Glomerular visceral epithelial cell (primary cell): ENCODE measurements around the gene SLC22A15.
"Not testable (repeated sequence)": the region's sequence is repeated elsewhere in the genome, so short reads cannot be mapped to it uniquely, and the experiment has no call there.

Experiments
- DNase-seq: peaks from one replicate; pipeline ENCODE4 v3.0.0-alpha.2; 2016; ENCODE audit errors: extremely low spot score

The SLC22A15 gene

DNA sequence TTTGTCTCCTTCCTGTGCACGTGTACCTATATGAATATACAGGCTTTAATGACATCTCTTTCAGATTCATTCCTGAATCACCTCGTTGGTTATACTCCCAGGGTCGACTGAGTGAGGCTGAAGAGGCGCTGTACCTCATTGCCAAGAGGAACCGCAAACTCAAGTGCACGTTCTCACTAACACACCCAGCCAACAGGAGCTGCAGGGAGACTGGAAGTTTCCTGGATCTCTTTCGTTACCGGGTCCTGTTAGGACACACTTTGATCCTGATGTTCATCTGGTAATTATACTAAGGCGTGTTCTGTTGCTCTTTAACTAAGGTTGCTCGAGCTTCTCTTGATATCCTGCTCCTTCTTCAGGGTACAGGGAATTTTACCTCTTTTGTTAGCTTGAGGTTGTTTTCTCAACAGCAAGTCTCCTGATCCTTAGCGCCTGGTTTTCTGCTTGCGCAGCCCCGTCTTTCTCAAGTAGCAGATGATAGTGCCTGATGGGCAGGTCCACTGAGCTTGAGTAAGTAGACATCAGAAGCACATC is 55.1 kb downstream of the SLC22A15 start:
- no peak for DNase-seq

- DNase-seq = no peak
These were observed 57.0 kb downstream of the SLC22A15 start for GRCh38 chr1:116033322-116033721.

DNA sequence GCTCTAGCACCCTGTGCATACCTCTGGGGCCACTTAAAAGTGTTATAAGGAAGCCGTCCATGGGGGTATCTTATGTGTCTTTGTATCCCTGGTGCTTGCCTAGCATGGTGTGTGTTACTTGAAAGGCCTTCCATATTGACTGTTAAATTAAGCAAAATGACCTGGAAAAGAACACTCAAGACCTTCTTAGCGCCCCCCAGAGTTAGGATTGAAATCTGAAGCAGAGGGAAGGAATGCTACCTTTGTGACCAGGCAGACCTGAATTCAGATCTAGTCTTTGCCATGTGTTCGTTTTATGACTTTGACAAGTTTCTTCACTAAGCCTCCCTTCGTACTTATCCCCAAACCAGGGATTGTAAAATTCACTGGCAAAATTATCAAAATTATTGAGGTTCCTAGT is 59.9 kb downstream of the SLC22A15 start:
- no peak for DNase-seq

DNA sequence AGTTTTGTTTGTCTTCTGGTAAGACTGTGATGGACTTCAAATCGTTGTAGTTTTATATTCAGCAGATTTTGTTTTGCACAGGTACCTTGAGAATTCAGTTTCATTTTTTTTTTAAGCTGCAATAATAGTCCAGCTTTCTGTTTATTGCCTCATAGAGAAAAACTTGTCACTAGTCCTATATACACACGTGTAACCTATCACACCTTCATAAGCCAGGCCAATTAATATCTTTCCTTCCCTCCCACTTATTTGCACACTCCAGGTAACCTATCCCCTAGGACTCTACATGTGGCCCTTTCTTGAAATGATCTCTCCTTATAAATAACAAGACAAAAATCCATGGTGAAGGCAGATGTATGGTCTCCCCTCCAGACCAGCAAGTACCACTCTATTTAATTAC is 62.4 kb downstream of the SLC22A15 start:
- no peak for DNase-seq

DNA sequence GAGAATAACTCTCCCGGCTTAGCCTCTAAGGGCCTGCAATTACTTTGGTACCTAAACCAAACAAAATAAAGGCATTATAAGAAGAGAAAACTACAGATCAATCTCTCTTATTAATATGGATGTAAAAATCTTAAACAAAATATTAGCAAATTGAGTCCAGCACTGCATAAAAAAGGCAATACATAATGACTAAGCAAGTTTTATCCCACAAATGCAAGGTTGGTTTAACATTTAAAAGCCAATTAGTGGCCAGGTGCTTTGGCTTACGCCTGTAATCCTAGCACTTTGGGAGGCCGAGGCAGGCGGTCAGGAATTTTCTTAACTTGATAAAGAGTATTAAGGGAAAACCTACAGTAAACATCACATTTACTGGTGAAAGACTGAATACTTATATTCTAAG is 67.8 kb downstream of the SLC22A15 start:
- no peak for DNase-seq

- DNase-seq = not testable (repeated sequence)
These were observed 70.6 kb downstream of the SLC22A15 start for GRCh38 chr1:116046933-116047332.

DNA sequence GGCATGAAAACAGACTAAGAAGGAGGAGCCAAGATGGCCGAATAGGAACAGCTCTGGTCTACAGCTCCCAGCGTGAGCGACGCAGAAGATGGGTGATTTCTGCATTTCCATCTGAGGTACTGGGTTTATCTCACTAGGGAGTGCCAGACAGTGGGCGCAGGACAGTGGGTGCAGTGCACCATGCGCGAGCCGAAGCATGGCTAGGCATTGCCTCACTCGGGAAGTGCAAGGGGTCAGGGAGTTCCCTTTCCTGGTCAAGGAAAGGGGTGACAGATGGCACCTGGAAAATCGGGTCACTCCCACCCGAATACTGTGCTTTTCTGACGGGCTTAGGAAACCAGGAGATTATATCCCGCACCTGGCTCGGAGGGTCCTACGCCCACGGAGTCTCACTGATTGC is 75.6 kb downstream of the SLC22A15 start:
- not testable (repeated sequence) for DNase-seq

- no peak for DNase-seq
These were observed 85.9 kb downstream of the SLC22A15 start for GRCh38 chr1:116062201-116062600.

- DNase-seq = peak; percentile 10
These were observed 88.3 kb downstream of the SLC22A15 start for GRCh38 chr1:116064616-116065015.

DNA sequence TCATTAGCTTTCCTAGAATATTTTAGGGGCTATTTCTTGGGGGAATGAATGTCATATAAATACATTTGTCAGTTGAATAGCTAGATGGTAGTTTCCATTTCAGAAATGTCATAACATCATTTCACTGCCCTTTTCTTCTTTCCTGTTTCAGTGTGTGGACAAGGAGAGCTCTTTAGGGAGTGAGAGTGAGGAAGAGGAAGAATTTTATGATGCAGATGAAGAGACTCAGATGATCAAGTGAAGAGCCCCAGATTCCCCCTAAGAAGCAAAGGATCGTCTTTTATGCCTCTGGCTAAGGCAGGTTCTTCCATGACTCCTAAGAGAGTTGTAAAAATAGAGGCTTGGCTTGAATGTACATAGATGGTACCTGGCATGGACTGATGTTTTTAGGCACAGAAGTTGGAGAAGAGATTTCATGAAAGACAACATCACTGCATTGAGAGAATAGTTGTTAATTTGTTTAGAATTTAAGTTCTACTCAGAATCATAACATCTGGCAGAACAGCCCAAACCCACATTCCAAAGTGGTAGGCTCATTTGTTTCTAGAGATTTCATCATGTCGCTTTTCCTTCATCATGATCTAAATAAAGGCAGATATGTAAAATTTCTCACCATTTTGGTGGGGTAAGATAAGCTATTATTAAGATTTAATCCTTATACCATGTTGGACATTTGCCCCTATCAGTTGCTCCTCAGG is 90.7 kb downstream of the SLC22A15 start:
- no peak for DNase-seq

DNA sequence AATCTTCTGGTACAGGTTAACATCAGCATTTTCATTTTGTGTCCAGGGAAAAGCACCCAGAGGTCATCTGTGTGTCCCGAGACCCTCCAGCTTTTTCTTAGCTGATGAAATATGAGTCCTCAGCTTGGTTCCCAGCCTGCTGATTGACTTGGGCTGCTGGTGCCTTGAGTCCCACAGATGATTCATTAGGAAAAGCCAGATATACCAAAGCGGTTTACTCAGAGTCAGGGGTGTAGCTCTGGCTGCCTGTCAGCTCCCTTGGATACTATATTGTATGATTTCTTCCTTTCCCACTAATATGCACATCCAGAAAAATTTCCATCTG is 91.2 kb downstream of the SLC22A15 start:
- DNase-seq = peak; percentile 4

- no peak for DNase-seq
These were observed 99.3 kb downstream of the SLC22A15 start for GRCh38 chr1:116075575-116075974.

DNA sequence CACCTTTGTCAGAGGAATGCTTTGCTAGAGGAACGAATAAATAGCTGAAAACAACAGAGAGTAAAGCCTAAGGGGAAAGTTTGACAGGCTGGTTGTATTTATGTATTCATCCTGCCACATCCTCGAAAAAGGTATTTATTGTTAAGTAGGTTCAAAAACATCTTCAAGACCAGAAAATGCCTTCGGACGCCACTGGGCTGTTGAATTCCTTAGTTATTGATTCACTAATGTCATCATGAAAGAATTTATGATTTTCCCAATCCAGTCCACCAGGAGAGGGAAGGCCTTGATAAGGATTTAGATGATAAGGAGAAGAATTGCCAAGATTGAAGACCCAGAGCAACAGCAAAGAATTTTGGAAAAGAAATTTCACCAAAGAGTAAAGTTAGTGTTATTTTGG is 99.7 kb downstream of the SLC22A15 start:
- peak; percentile 45 for DNase-seq

- DNase-seq = peak; percentile 3
These were observed 100.5 kb downstream of the SLC22A15 start for GRCh38 chr1:116076831-116077230.

- DNase-seq = no peak
These were observed 102.4 kb downstream of the SLC22A15 start for GRCh38 chr1:116078699-116079223.

DNA sequence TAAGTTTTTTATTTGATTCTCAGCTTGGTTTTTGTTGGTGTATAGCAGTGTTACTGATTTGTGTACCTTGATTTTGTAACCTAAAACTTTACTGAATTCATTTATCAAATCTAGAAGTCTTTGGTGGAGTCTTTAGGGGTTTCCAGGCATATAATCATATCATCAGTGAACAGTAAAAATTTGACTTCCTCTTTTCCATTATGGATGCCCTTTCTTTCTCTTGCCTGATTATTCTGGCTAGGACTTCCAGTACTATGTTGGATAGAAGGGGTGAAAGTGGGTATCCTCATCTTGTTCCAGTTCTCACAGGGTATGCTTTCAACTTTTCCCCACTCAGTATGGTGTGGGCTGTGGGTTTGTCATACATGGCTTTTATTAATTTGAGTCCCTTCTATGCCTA is 111.3 kb downstream of the SLC22A15 start:
- DNase-seq = no peak

DNA sequence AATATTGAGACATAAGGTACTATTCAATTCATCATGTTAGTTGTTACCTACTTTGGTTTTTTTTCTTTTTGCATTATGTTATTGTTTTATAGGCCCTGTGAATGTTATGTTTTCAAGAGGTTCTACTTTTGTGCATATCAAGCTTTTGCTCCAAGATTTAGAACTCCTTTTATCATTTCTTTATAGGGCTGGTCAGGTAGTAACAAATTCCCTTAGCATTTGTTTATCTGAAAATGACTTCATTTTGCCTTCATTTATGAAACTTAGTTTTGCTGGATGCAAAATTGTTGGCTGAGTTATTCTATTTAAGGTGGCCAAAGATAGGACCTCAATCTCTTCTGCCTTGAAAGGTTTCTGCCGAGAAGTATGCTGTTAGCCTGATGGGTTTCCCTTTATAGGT is 113.6 kb downstream of the SLC22A15 start:
- DNase-seq = no peak

DNA sequence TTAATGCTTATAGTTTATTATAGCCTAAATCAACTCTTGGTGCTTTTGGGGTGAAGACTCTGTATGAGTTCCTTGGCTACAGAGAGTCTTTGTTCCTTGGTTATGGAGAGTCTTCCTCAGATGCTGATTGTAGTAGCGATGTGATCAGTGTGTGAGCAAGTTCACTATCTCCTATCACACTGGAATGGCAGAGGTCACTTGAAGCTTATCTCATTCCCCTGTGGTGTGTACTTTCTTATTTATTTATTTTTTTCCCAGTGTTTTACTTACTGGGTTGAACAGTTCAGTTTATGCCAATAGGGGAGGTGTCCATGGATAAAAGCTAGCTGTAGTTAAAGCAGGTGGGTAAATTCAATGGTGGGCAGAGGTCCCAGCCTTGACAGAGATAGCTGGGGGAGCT is 114.8 kb downstream of the SLC22A15 start:
- DNase-seq = no peak

DNA sequence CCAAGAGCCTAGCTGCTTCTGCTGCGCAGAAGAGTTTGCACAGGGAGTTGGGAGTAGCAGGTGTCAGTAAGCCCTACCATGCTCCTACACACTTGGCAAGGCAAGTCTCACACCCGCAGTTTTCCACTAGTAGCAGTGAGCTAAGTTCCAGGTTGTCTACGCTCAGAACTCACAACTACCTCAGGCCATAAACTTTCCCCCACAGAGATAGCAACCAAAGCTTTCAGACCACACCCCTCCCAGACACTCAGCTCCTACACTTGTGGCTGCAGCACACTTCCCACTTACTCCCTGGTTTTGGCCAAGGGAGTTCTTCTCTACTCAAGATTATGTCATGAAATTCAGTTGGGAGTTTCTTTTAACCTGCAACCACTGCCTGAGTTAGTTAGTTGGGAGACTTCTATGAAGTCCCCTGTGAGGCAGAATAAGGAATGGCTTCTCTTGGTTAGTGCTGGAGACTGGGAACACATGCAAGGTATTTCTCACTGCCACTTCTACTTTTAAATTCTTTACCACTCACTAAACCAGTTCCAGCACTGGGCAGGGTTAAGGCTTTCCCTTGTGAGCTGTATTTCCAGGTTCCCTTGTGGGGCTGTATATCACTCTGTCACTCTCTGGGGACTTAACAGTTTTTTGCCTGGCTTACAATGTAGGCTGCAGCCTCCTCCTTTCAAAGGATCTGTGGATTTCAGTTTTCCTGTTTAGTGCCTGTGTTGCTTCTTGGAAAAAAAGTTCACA is 116.6 kb downstream of the SLC22A15 start:
- no peak for DNase-seq

DNA sequence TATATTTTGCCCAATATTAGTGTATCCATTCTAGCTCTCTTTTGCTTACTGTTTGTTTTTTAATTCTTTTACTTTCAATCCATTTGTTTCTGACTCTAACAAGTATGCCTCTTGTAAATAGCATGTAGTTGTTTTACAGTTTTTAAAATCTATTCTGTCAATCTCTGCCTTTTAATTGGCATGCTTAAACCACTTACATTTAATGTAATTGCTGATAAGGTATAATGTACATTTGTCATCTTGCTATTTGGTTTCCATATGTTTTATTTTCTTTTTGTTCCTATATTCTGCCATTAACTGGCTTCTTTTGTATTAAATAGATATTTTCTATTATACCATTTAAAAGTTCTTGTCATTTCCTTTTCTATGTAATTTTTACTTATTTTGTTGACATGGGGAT is 118.7 kb downstream of the SLC22A15 start:
- no peak for DNase-seq

DNA sequence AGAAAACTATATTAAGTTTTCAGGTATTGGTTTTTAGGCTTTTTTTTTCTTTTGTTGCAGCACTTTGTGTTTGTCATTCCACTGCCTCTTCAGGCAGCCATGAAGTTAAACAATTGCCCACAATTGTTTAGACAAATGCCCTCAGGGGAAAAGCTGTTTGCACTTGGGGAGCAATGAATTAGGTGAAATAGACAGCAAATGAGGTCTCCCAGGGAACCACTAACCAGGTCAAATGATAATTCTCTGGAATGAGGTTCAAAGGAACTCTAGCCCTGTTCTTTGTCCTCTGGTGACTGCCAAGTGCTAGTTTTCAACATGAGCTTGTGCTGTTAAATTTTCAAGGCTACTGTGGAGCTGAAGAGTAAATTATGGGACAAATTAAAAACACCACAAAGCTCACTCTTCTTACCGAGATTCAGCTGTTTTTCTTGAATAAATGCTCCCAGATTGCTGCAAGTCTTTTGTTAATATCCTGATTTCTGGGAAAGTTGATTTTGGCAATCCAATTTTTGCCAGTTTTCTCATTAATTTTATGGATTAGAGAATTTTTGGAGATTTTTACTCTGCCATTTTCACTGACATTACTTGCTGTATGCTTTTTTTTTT is 119.8 kb downstream of the SLC22A15 start:
- DNase-seq = no peak

DNA sequence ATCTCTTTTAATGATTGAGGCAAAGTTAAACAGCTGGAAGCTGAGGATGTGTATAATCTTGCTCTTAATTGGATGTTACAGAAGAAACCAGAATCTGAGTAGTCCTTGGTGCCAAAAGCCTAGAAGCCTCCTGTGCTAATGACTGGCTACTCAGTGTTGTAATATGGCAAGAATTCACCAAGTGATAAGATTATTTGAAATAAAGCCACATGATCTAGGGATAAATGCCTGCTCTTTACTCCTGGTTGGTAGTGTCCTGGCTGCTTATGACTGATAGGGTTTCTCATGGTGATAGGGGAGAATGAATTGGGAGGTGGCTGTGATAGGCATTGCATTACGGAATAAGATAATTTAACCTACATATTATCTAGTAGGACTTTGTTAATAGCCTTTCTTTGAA is 121.3 kb downstream of the SLC22A15 start:
- no peak for DNase-seq

- DNase-seq = no peak
These were observed 123.1 kb downstream of the SLC22A15 start for GRCh38 chr1:116099379-116099778.
